HL-60 (cell line): ENCODE measurements around the gene DYNC1H1.
"Not testable (repeated sequence)": the region's sequence is repeated elsewhere in the genome, so short reads cannot be mapped to it uniquely, and the experiment has no call there.

Source experiments
- POLR2AphosphoS5 ChIP-seq: IDR thresholded peaks from 2 replicates; pipeline ENCODE4 v1.6.1; 2012; ENCODE audit warnings: low read depth
- TF ChIP-seq, protein P1 (sequence below): IDR thresholded peaks from one replicate; pipeline ENCODE4 v1.5.1; 2011; ENCODE audit warnings: low read length, control low read depth, inconsistent platforms; ENCODE audit not compliant: insufficient read depth
- TF ChIP-seq, protein P2 (sequence below): IDR thresholded peaks from 2 replicates; pipeline ENCODE4 v1.6.1; 2012; ENCODE audit warnings: low read depth; ENCODE audit not compliant: insufficient replicate concordance

DNA sequence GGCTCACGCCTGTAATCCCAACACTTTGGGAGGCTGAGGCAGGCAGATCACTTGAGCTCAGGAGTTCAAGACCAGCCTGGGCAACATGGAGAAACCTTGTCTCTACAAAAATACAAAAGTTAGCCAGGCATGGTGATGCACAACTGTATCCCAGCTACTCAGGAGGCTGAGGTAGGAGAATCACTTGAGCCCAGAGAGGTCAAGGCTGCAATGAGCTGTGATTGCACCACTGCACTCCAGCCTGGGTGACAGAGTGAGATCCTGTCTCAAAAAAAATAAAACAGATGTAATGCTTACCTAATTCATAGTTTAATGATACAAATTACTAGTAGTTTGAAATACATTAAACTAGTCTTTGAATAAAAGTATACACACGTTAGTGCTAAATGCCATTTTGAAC is 7.1 kb downstream of the DYNC1H1 start:
- TF ChIP-seq, protein P1, sequence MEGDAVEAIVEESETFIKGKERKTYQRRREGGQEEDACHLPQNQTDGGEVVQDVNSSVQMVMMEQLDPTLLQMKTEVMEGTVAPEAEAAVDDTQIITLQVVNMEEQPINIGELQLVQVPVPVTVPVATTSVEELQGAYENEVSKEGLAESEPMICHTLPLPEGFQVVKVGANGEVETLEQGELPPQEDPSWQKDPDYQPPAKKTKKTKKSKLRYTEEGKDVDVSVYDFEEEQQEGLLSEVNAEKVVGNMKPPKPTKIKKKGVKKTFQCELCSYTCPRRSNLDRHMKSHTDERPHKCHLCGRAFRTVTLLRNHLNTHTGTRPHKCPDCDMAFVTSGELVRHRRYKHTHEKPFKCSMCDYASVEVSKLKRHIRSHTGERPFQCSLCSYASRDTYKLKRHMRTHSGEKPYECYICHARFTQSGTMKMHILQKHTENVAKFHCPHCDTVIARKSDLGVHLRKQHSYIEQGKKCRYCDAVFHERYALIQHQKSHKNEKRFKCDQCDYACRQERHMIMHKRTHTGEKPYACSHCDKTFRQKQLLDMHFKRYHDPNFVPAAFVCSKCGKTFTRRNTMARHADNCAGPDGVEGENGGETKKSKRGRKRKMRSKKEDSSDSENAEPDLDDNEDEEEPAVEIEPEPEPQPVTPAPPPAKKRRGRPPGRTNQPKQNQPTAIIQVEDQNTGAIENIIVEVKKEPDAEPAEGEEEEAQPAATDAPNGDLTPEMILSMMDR, result not testable (repeated sequence)
- not testable (repeated sequence) for TF ChIP-seq POLR2AphosphoS5
- TF ChIP-seq, protein P2, sequence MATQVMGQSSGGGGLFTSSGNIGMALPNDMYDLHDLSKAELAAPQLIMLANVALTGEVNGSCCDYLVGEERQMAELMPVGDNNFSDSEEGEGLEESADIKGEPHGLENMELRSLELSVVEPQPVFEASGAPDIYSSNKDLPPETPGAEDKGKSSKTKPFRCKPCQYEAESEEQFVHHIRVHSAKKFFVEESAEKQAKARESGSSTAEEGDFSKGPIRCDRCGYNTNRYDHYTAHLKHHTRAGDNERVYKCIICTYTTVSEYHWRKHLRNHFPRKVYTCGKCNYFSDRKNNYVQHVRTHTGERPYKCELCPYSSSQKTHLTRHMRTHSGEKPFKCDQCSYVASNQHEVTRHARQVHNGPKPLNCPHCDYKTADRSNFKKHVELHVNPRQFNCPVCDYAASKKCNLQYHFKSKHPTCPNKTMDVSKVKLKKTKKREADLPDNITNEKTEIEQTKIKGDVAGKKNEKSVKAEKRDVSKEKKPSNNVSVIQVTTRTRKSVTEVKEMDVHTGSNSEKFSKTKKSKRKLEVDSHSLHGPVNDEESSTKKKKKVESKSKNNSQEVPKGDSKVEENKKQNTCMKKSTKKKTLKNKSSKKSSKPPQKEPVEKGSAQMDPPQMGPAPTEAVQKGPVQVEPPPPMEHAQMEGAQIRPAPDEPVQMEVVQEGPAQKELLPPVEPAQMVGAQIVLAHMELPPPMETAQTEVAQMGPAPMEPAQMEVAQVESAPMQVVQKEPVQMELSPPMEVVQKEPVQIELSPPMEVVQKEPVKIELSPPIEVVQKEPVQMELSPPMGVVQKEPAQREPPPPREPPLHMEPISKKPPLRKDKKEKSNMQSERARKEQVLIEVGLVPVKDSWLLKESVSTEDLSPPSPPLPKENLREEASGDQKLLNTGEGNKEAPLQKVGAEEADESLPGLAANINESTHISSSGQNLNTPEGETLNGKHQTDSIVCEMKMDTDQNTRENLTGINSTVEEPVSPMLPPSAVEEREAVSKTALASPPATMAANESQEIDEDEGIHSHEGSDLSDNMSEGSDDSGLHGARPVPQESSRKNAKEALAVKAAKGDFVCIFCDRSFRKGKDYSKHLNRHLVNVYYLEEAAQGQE, result not testable (repeated sequence)
